MM.1S (cell line): ENCODE measurements around the gene MFSD2A.
A peak's percentile ranks its signal among the peaks of the same experiment; 100 is the strongest.

Experiments used
- DNase-seq: peaks from one replicate; pipeline ENCODE4 v3.0.0-alpha.2; 2015
- H2AFZ ChIP-seq: fragments of 300-600 bp; sonication (generic); 2 replicates; pipeline ENCODE4 v1.6.0; 2016; ENCODE audit warnings: antibody characterized with exemption, low read length
- H3F3A ChIP-seq: fragments of 300-600 bp; sonication (generic); 2 replicates; pipeline ENCODE4 v1.6.1; 2016; ENCODE audit warnings: mild to moderate bottlenecking, antibody characterized with exemption, low read length, moderate library complexity, mixed read lengths; ENCODE audit not compliant: insufficient read depth
- H3K27ac ChIP-seq: fragments of 300-600 bp; sonication (generic); 2 replicates; pipeline ENCODE4 v1.5.1; 2016; ENCODE audit warnings: mild to moderate bottlenecking, low read length
- H3K27me3 ChIP-seq: fragments of 300-600 bp; sonication (generic); replicated peaks from 2 replicates; pipeline ENCODE4 v1.6.0; 2016; ENCODE audit warnings: low read length; ENCODE audit not compliant: insufficient read depth
- H3K36me3 ChIP-seq: fragments of 300-600 bp; sonication (generic); replicated peaks from 2 replicates; pipeline ENCODE4 v1.6.1; 2016; ENCODE audit warnings: mild to moderate bottlenecking, low read length, mixed read lengths; ENCODE audit not compliant: insufficient read depth
- H3K4me1 ChIP-seq: fragments of 300-600 bp; sonication (generic); 2 replicates; pipeline ENCODE4 v1.6.1; 2016; ENCODE audit warnings: low read length, mixed read lengths
- H3K4me2 ChIP-seq: fragments of 300-600 bp; sonication (generic); 2 replicates; pipeline ENCODE4 v1.6.0; 2016; ENCODE audit warnings: low read depth, low read length
- H3K4me3 ChIP-seq: fragments of 300-600 bp; sonication (generic); 2 replicates; pipeline ENCODE4 v1.5.1; 2016; ENCODE audit warnings: low read length, mixed read lengths
- H3K79me2 ChIP-seq: fragments of 300-600 bp; sonication (generic); 2 replicates; pipeline ENCODE4 v1.6.1; 2016; ENCODE audit warnings: mixed run types, low read length, mixed read lengths
- H3K9ac ChIP-seq: fragments of 300-600 bp; sonication (generic); 2 replicates; pipeline ENCODE4 v1.6.1; 2016; ENCODE audit warnings: low read length, mixed read lengths
- H3K9me2 ChIP-seq: fragments of 300-600 bp; sonication (generic); replicated peaks from 2 replicates; pipeline ENCODE4 v1.6.1; 2016; ENCODE audit warnings: mild to moderate bottlenecking, low read length, mixed read lengths; ENCODE audit not compliant: insufficient read depth
- H3K9me3 ChIP-seq: fragments of 300-600 bp; sonication (generic); replicated peaks from 2 replicates; pipeline ENCODE4 v1.6.1; 2016; ENCODE audit warnings: mild to moderate bottlenecking, low read length, mixed read lengths; ENCODE audit not compliant: insufficient read depth
- H4K20me1 ChIP-seq: fragments of 300-600 bp; sonication (generic); 2 replicates; pipeline ENCODE4 v1.6.1; 2016; ENCODE audit warnings: mild to moderate bottlenecking, low read length, moderate library complexity, mixed read lengths; ENCODE audit not compliant: insufficient read depth
- EZH2 ChIP-seq: fragments of 300-600 bp; sonication (generic); optimal IDR thresholded peaks from 2 replicates; pipeline ENCODE3; 2017; ENCODE audit warnings: low read depth, mild to moderate bottlenecking, antibody characterized with exemption, low read length, mixed read lengths
- EZH2phosphoT487 ChIP-seq: fragments of 300-600 bp; sonication (generic); IDR thresholded peaks from 2 replicates; pipeline ENCODE4 v1.6.1; 2018; ENCODE audit warnings: antibody characterized with exemption, low read length
- TF ChIP-seq, protein P1 (sequence below): fragments of 300-600 bp; sonication (generic); IDR thresholded peaks from 2 replicates; pipeline ENCODE4 v1.5.1; 2016; ENCODE audit warnings: antibody characterized with exemption, low read length, mixed read lengths

The MFSD2A gene

DNA sequence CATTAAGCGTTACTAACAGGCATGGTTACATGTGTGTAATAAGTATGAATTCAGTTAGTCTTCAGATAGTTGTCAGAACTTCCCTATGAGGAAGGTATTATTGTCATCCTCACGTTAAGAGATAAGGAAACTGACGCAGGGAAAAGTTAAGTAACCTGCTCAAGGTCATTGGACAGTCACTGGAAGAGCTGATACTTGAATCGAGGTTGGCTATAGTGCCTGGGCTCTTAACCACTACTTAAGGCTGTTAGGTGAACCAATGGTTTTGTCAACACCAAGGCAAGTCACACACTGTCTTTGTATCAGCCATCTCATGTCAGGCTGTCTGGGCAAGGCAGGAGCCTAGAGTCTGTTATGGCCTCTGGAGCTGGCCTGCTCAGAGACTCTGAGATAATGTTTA lies 16.2 kb downstream of the MFSD2A start:
- Histone ChIP-seq H3K9ac (no peak overlapping the region), H3F3A (no peaks in the 10 kb centered on the region), H2AFZ (no peak overlapping the region), H3K4me1 (no peaks in the 10 kb centered on the region), H3K4me2 (no peak overlapping the region), H3K36me3 (no peaks in the 10 kb centered on the region), H4K20me1 (no peaks in the 10 kb centered on the region), H3K9me3 (no peaks in the 10 kb centered on the region), H3K9me2 (no peaks in the 10 kb centered on the region), H3K27me3 (no peaks in the 10 kb centered on the region), H3K27ac (no peak overlapping the region), H3K79me2 (no peaks in the 10 kb centered on the region), H3K4me3 (no peak overlapping the region)
- TF ChIP-seq EZH2phosphoT487 (no peak), EZH2 (no peak)
- TF ChIP-seq, protein P1, sequence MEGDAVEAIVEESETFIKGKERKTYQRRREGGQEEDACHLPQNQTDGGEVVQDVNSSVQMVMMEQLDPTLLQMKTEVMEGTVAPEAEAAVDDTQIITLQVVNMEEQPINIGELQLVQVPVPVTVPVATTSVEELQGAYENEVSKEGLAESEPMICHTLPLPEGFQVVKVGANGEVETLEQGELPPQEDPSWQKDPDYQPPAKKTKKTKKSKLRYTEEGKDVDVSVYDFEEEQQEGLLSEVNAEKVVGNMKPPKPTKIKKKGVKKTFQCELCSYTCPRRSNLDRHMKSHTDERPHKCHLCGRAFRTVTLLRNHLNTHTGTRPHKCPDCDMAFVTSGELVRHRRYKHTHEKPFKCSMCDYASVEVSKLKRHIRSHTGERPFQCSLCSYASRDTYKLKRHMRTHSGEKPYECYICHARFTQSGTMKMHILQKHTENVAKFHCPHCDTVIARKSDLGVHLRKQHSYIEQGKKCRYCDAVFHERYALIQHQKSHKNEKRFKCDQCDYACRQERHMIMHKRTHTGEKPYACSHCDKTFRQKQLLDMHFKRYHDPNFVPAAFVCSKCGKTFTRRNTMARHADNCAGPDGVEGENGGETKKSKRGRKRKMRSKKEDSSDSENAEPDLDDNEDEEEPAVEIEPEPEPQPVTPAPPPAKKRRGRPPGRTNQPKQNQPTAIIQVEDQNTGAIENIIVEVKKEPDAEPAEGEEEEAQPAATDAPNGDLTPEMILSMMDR = no peak
- no peak for DNase-seq

DNA sequence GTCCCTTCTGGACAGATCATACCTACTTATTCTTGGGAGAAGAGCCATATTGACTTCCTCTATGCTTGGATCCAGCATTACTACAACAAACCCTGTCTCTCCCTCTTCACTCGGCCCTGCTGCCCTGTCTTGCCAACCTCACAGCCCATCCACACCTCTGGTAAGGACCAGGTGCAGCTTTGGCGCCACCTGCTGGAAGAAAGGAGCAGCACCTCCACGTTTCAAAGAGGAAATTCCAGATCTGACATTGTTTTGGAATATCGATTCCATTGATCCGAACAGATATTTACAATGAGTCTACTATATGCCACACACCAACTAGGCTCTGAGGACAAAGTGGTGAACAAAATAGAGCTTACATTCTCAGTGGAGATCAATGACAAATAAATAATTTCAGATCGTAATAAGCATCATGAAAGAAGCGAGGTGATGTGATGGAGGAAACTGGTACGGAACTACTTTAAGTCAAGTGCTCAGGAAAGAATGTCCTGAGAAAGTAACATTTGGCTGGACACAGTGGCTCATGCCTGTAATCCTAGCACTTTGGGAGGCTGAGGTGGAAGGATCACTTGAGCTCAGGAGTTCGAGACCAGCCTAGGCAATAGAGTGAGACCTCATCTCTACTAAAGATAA lies 18.7 kb downstream of the MFSD2A start:
- Histone ChIP-seq H3K4me3 (no peak overlapping the region), H2AFZ (0 out of 2 replicates have a peak overlapping the region, but pooled peaks have one; percentile 15), H3K9ac (no peak overlapping the region), H3K27me3 (no peaks in the 10 kb centered on the region), H3K27ac (no peak overlapping the region), H3F3A (no peaks in the 10 kb centered on the region), H3K36me3 (no peaks in the 10 kb centered on the region), H3K4me1 (no peaks in the 10 kb centered on the region), H3K9me2 (no peaks in the 10 kb centered on the region), H3K4me2 (no peak overlapping the region), H3K9me3 (no peaks in the 10 kb centered on the region), H4K20me1 (no peaks in the 10 kb centered on the region), H3K79me2 (no peaks in the 10 kb centered on the region)
- TF ChIP-seq EZH2phosphoT487 (no peak), EZH2 (no peak)
- TF ChIP-seq, protein P1 = peak; percentile 99
- DNase-seq = peak; percentile 74

DNA sequence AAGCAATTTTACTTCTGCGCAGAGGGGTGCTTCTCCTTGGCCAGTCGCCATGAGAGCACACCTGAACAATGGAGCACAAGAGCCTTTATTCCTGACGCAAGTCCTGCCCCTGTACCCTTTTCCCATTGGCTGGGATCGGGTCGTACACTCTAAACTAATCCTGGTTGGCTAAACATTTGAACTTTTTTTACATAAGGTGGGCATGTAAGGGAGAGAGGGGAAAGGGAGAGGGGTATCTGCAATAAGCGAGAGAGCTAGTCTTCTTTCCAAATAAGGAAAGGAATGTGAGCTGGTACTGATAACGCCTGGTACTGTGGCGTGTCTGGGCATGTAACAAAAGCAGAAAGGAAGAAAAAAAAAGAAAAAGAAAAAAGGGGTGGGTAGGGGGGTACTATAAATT lies 21.8 kb downstream of the MFSD2A start:
- no peaks in the 10 kb centered on the region for H3K79me2 ChIP-seq
- no peak overlapping the region for H2AFZ ChIP-seq
- DNase-seq = no peak
- H3K4me2 ChIP-seq = no peak overlapping the region
- no peaks in the 10 kb centered on the region for H3K9me3 ChIP-seq
- no peaks in the 10 kb centered on the region for H3K27me3 ChIP-seq
- no peaks in the 10 kb centered on the region for H4K20me1 ChIP-seq
- no peaks in the 10 kb centered on the region for H3F3A ChIP-seq
- no peak overlapping the region for H3K27ac ChIP-seq
- H3K4me3 ChIP-seq = no peak overlapping the region
- TF ChIP-seq EZH2 = no peak
- no peak for TF ChIP-seq EZH2phosphoT487
- TF ChIP-seq, protein P1 = no peak
- no peak overlapping the region for H3K9ac ChIP-seq
- H3K36me3 ChIP-seq = no peaks in the 10 kb centered on the region
- H3K9me2 ChIP-seq = no peaks in the 10 kb centered on the region
- no peaks in the 10 kb centered on the region for H3K4me1 ChIP-seq
